Retinal pigment epithelial cell (primary cell): ENCODE measurements around the gene ATP6V1G3.
"Not testable (repeated sequence)": the region's sequence is repeated elsewhere in the genome, so short reads cannot be mapped to it uniquely, and the experiment has no call there.

ENCODE experiments used
- DNase-seq: peaks from one replicate; pipeline ENCODE4 v3.0.0-alpha.2; 2010; ENCODE audit warnings: low read depth
- H3K4me3 ChIP-seq: 2 replicates; pipeline ENCODE4 v1.5.1; 2011; ENCODE audit warnings: mild to moderate bottlenecking, low read length, control low read depth, moderate library complexity
- CTCF ChIP-seq: conservative IDR thresholded peaks from 2 replicates; pipeline ENCODE4 v1.5.1; 2011; ENCODE audit warnings: low read depth, low read length, control low read depth, inconsistent platforms

The ATP6V1G3 gene

GRCh38 chr1:198531891-198532290 is 8.6 kb downstream of the ATP6V1G3 start:
- no peak overlapping the region for H3K4me3 ChIP-seq
- DNase-seq, result no peak
- no peak for TF ChIP-seq CTCF

- no peak for TF ChIP-seq CTCF
- H3K4me3 ChIP-seq, result no peak overlapping the region
- DNase-seq, result peak; percentile 95
Measured at GRCh38 chr1:198530953-198531352, 9.5 kb downstream of the ATP6V1G3 start.

GRCh38 chr1:198529414-198529813 is 11.1 kb downstream of the ATP6V1G3 start:
- no peak overlapping the region for H3K4me3 ChIP-seq
- DNase-seq, result no peak
- TF ChIP-seq CTCF, result no peak

GRCh38 chr1:198528364-198528763 is 12.1 kb downstream of the ATP6V1G3 start:
- no peak for DNase-seq
- no peak overlapping the region for H3K4me3 ChIP-seq
- TF ChIP-seq CTCF, result no peak

- DNase-seq, result no peak
- H3K4me3 ChIP-seq, result no peak overlapping the region
- no peak for TF ChIP-seq CTCF
Measured at GRCh38 chr1:198524556-198524955, 15.9 kb downstream of the ATP6V1G3 start.

- H3K4me3 ChIP-seq, DNase-seq: not testable (repeated sequence)
Measured at GRCh38 chr1:198524127-198524526, 16.4 kb downstream of the ATP6V1G3 start.

- DNase-seq, result no peak
- no peak overlapping the region for H3K4me3 ChIP-seq
- TF ChIP-seq CTCF, result no peak
Measured at GRCh38 chr1:198523182-198523950, 17.1 kb downstream of the ATP6V1G3 start.
